ENCODE data around the gene PTPN6.

DNA sequence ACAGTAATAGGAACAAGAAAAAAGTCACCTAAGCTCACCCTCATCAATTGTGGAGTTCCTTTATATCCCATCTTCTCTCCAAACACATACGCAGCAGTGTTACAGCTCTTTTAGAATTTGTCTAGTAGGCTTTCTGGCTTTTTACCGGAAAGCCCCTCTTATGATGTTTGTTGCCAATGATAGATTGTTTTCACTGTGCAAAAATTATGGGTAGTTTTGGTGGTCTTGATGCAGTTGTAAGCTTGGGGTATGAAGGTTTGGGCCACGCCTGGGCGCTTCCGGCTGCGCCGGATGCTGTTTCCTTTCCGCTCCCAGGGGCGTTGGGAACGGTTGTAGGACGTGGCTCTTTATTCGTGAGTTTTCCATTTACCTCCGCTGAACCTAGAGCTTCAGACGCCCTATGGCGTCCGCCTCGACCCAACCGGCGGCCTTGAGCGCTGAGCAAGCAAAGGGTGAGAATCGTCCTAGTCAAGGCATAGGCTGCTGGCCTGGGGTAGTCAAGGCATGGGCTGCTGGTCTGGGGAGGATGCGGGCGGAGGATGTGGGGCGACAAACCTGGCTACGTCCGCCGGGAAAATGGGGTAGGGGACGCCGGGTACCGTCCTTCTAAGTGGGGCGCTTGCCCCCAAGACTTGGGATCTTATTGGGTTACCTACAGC lies 7.3 kb upstream of the PTPN6 start, which contains the start of the genes C12orf57 and RNU7-1:
- TF ChIP-seq, protein P1, sequence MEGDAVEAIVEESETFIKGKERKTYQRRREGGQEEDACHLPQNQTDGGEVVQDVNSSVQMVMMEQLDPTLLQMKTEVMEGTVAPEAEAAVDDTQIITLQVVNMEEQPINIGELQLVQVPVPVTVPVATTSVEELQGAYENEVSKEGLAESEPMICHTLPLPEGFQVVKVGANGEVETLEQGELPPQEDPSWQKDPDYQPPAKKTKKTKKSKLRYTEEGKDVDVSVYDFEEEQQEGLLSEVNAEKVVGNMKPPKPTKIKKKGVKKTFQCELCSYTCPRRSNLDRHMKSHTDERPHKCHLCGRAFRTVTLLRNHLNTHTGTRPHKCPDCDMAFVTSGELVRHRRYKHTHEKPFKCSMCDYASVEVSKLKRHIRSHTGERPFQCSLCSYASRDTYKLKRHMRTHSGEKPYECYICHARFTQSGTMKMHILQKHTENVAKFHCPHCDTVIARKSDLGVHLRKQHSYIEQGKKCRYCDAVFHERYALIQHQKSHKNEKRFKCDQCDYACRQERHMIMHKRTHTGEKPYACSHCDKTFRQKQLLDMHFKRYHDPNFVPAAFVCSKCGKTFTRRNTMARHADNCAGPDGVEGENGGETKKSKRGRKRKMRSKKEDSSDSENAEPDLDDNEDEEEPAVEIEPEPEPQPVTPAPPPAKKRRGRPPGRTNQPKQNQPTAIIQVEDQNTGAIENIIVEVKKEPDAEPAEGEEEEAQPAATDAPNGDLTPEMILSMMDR (conservative IDR thresholded peaks at IDR 0.05 in 1 of 2, IDR thresholded peaks at IDR 0.05 in 1 of 2; ENCODE audit: low read depth in 1 of 2, low read length in 2 of 2), result no peak
- TF ChIP-seq EZH2 (IDR thresholded peaks at IDR 0.05; ENCODE audit: low read length, missing control alignments), result no peak

All from fibroblast of lung (primary cell).